Memory B cell (primary cell): ENCODE measurements around the gene C17orf67.
"Not testable (repeated sequence)": the region's sequence is repeated elsewhere in the genome, so short reads cannot be mapped to it uniquely, and the experiment has no call there.

Experiments used
- ATAC-seq: fragments of 150-1000 bp; cut with Tn5 transposase; 2 replicates; pipeline ENCODE4 v1.10.0; 2021; ENCODE audit warnings: low read depth, mild to moderate bottlenecking, moderate library complexity
- DNase-seq, 2 donors: peaks; one replicate each; pipeline ENCODE4 v3.0.0; 2022; ENCODE audit warnings: low spot score in 2 of 2
- H3K27ac Mint-ChIP-seq: one replicate; pipeline ENCODE4 v1.8.0; 2022; ENCODE audit warnings: mild to moderate bottlenecking, moderate library complexity, mixed read lengths
- H3K27me3 Mint-ChIP-seq: one replicate; pipeline ENCODE4 v1.8.0; 2022; ENCODE audit warnings: mixed read lengths
- H3K36me3 Mint-ChIP-seq: one replicate; pipeline ENCODE4 v1.8.0; 2022; ENCODE audit warnings: mild to moderate bottlenecking, mixed read lengths
- H3K4me1 Mint-ChIP-seq: one replicate; pipeline ENCODE4 v1.8.0; 2022; ENCODE audit warnings: mixed read lengths
- H3K4me3 Mint-ChIP-seq: one replicate; pipeline ENCODE4 v1.8.0; 2022; ENCODE audit warnings: mild to moderate bottlenecking, moderate library complexity, mixed read lengths
- H3K9me3 Mint-ChIP-seq: one replicate; pipeline ENCODE4 v1.8.0; 2022; ENCODE audit warnings: mixed read lengths

Gene C17orf67

DNA sequence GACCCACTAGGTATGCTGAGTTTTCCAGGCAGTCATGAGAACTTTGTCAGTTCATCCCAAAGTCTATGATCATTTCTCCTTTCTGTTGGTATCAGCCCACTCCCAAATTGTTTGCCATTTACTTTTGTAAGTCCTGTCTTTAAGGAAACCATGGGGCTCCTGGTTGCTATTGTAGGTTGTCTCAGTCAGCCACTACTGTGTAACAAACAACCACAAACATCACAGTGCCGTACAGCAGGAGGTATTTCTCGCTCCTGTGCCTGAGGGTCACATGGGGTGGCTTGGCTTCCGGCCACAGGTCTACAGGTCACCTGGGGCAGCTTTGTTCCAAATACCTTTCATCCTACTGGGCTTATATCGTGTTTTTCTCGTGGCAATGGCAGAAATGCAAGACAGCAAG lies 71.6 kb downstream of the C17orf67 start:
- Mint-ChIP-seq H3K27ac (no peak overlapping the region), H3K27me3 (peaks cover 3% of the 10 kb centered on the region)
- no peak for ATAC-seq

DNA sequence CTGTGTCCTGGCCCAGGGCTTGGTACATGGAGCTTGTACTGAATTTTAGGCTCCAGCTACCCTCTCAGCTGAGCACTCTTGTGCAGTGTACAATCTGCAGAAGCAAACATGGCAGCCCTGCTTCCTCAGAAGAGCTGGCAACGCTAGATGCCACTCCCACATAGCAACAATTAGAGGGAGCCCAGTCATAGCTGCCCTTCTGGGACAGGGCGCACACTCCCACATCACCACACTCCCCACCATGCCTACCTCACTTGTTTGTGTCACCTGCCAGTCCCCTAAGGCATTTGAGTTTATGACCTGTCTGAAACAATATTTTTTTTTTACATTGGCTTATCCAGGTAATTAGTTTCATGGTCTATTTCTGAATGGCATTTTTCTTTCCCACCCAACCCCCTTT lies 72.3 kb downstream of the C17orf67 start:
- no peak overlapping the region for H3K4me3 Mint-ChIP-seq
- H3K36me3 Mint-ChIP-seq: no peaks in the 10 kb centered on the region
- peaks cover 7% of the 10 kb centered on the region for H3K27me3 Mint-ChIP-seq
- ATAC-seq (no peak), DNase-seq (no peak)
- H3K9me3 Mint-ChIP-seq: peaks cover 3% of the 10 kb centered on the region
- H3K27ac Mint-ChIP-seq: no peak overlapping the region
- H3K4me1 Mint-ChIP-seq: no peaks in the 10 kb centered on the region

More for the DNA sequence above, 71.6 kb downstream of the C17orf67 start:
- Mint-ChIP-seq H3K4me3 (no peak overlapping the region), H3K36me3 (no peaks in the 10 kb centered on the region), H3K4me1 (no peaks in the 10 kb centered on the region), H3K9me3 (peaks cover 3% of the 10 kb centered on the region)
- no peak for DNase-seq

DNA sequence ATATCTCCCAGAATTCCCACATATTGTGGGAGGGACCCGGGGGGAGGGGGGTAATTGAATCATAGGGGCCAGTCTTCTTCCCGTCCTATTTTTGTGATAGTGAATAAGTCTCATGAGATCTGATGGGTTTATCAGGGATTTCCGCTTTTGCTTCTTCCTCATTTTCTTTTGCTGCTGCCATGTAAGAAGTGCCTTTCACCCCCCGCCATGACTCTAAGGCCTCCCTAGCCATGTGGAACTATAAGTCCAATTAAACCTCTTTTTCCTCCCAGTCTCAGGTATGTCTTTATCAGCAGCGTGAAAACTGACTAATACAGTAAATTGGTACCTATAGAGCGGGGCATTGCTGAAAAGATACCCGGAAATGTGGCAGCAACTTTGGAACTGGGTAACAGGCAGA lies 76.1 kb downstream of the C17orf67 start:
- not testable (repeated sequence) for H3K4me1 Mint-ChIP-seq, DNase-seq, H3K36me3 Mint-ChIP-seq, H3K27ac Mint-ChIP-seq, ATAC-seq, H3K4me3 Mint-ChIP-seq, H3K9me3 Mint-ChIP-seq
- H3K27me3 Mint-ChIP-seq: peaks cover 14% of the 10 kb centered on the region

DNA sequence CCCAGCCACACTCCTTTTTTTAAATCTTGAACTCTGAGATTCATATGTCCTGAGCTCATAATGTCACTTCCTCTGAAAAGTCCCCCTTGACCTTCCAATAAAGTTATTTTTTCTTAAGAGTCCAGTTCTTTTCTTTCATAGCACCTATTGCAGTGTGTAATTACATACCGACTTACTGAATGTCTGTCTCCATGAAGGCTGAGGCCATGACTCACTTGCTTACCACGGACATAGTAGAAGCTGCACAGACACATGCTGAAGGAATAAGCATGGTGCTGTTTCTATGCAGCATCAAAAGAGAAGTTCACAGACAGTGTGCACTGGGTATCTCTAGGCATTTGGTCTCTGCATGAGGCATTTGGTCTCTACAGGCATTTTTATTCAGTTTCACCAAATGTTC lies 77.2 kb downstream of the C17orf67 start:
- ATAC-seq (no peak), DNase-seq (no peak)
- peaks cover 14% of the 10 kb centered on the region for H3K27me3 Mint-ChIP-seq
- no peak overlapping the region for H3K4me3 Mint-ChIP-seq
- no peak overlapping the region for H3K27ac Mint-ChIP-seq
- H3K4me1 Mint-ChIP-seq: peaks cover 4% of the 10 kb centered on the region
- H3K9me3 Mint-ChIP-seq: peaks cover 3% of the 10 kb centered on the region
- no peaks in the 10 kb centered on the region for H3K36me3 Mint-ChIP-seq

DNA sequence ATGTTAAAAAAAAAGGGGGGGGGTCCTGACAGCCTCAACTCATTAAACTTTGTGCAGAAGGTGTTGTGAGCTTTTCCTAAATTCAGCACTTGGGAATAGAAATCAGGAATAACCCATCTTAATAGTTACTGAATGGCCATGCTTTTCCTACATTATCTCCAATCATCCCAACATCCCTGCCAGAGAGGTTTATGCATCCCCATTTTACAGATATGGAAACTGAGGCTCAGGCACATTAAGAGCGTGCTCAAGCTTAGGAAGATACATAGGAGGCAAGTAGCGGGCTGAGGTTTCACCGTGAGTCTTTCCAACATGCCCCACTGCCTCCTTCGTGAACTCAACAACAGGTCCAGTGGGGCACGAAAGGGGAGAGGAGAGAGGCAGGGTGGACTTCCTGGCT lies 78.4 kb downstream of the C17orf67 start:
- ATAC-seq: no peak
- DNase-seq: no peak
- Mint-ChIP-seq H3K36me3 (no peaks in the 10 kb centered on the region), H3K4me3 (no peak overlapping the region), H3K4me1 (peaks cover 4% of the 10 kb centered on the region), H3K9me3 (no peaks in the 10 kb centered on the region), H3K27me3 (peaks cover 12% of the 10 kb centered on the region), H3K27ac (no peak overlapping the region)

DNA sequence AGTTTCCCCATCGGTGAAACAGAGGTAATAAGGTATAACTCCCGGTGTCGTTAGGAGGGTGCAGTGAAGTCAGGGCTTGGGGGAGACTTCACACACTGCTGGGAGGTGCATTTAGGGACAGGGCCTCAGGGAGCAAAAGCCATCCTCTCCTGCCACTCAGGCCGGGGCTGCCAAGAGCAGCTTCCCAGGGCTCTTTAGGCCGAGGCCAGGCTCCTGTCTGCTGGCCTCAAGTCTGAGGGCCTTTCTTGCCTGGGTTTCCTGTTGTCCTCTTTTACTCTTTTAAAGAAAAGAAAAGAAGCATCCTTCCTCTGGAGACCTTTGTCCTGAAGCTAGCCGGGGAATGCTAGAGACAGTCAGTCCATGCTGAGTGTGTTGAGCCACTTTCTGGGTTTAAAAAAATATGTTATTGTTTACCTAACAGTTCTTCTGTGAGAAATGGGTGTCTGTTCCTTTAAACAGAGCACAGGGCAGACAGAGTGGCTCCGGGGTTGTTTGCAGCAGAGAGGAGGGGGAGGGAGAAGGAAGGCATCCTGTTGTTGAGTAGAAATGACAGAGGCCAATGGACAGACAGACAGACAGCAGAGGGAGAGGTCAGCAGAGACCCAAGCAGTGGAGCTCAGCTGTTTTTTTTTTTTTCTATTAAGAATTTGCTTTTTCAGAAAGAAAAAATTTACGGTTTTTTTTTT lies 79.1 kb downstream of the C17orf67 start:
- H3K4me1 Mint-ChIP-seq: peaks cover 4% of the 10 kb centered on the region
- no peak for DNase-seq

GRCh38 chr17:56752263-56752836 lies 81.4 kb downstream of the C17orf67 start:
- Mint-ChIP-seq H3K27ac (no peak overlapping the region), H3K27me3 (peaks cover 23% of the 10 kb centered on the region), H3K36me3 (no peaks in the 10 kb centered on the region), H3K4me1 (peaks cover 4% of the 10 kb centered on the region), H3K4me3 (no peak overlapping the region), H3K9me3 (no peaks in the 10 kb centered on the region)
- DNase-seq (no peak), ATAC-seq (no peak)

More for the DNA sequence above, 79.1 kb downstream of the C17orf67 start:
- no peak for ATAC-seq
- H3K27ac Mint-ChIP-seq: no peak overlapping the region
- peaks cover 12% of the 10 kb centered on the region for H3K27me3 Mint-ChIP-seq
- no peaks in the 10 kb centered on the region for H3K36me3 Mint-ChIP-seq
- no peaks in the 10 kb centered on the region for H3K9me3 Mint-ChIP-seq
- H3K4me3 Mint-ChIP-seq: no peak overlapping the region

GRCh38 chr17:56751145-56751738 lies 82.5 kb downstream of the C17orf67 start:
- no peak overlapping the region for H3K4me3 Mint-ChIP-seq
- peaks cover 4% of the 10 kb centered on the region for H3K4me1 Mint-ChIP-seq

DNA sequence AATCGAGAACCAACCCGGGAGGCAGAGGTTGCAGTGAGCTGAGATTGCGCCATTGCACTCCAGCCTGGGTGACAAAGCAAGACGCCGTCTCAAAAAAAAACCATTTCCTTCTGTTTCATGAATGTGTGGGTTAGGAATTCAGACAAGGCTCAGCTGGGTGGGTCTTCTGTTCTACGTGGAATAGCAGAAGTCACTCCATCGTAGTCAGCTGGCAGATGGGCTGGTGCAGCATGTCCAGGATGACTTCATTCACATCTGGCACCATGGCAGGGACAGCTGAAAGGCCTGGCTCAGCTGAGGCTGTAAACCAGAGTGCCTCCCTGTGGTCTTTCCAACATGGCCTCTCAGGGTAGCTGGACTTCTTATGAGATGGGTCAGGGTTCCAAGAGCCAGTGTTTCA lies 89.0 kb downstream of the C17orf67 start:
- DNase-seq (no peak), ATAC-seq (no peak)
- no peaks in the 10 kb centered on the region for H3K36me3 Mint-ChIP-seq
- H3K27me3 Mint-ChIP-seq: peaks cover 31% of the 10 kb centered on the region
- no peaks in the 10 kb centered on the region for H3K4me1 Mint-ChIP-seq
- no peaks in the 10 kb centered on the region for H3K9me3 Mint-ChIP-seq
- H3K4me3 Mint-ChIP-seq: no peak overlapping the region
- no peak overlapping the region for H3K27ac Mint-ChIP-seq

More at GRCh38 chr17:56751145-56751738, 82.5 kb downstream of the C17orf67 start:
- DNase-seq: no peak
- Mint-ChIP-seq H3K36me3 (no peaks in the 10 kb centered on the region), H3K27me3 (peaks cover 18% of the 10 kb centered on the region), H3K27ac (no peak overlapping the region), H3K9me3 (no peaks in the 10 kb centered on the region)
- no peak for ATAC-seq

- Mint-ChIP-seq H3K9me3 (no peaks in the 10 kb centered on the region), H3K4me1 (no peaks in the 10 kb centered on the region), H3K27ac (no peak overlapping the region), H3K27me3 (peaks cover 27% of the 10 kb centered on the region), H3K36me3 (no peaks in the 10 kb centered on the region), H3K4me3 (no peak overlapping the region)
- ATAC-seq (no peak), DNase-seq (no peak)
These were observed 91.1 kb downstream of the C17orf67 start for GRCh38 chr17:56742601-56743000.
